ENCODE data around the gene OSTF1. TPM values are rescaled to one million over a fixed set of nuclear protein-coding genes. Genes with fewer than 3 reads are reported as not detected.

The OSTF1 gene
- total RNA-seq, 1 experiment from 2014 or later, result 49.6 TPM

DNA sequence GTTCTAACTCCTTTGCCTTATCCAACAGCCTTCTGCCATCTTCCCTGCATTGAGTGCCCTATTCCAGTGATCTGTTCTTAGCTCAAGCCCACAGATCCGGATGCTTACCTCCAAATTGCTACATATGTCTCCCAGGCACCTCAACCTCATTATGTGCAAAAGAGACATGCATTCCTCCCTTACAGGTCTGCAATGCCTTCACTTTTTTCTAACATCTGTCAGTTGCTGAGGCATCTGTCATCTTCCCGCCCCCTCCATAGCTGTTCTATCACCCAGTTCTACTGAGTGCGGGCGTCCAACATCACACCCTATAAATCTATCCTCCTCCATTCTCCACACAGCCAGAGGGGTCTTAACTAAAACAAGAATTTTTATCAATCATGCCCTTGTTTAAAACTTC, 20.4 kb upstream of the OSTF1 start:
- H3K4me1 ChIP-seq, result peaks cover 18% of the 10 kb centered on the region
- peaks cover 20% of the 10 kb centered on the region for H3K36me3 ChIP-seq
- H3K27ac ChIP-seq, result no peak overlapping the region
- H3K4me3 ChIP-seq, result no peak overlapping the region
- no peaks in the 10 kb centered on the region for H3K9me3 ChIP-seq (replicated peaks)
- DNase-seq, result no peak
- H3K27me3 ChIP-seq, result no peaks in the 10 kb centered on the region

DNA sequence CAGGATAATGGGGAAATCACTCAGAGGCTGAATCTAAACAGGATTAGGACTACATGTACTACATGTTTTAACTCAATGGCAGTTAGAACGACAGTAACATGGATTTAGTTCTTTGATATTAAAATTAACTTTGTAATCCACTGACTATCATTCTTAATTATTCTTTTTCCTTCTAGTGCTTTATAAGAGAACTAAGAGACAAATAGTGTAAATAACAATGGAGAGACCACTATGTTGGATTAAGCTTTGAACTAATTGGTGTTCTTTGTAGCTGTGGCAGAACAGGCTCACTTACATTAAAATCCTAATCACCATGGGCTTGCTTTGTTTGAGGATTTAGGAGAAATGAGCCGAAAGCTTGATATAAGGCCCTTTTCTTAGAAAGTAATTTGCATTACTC, 19.1 kb upstream of the OSTF1 start:
- no peak for DNase-seq
- Histone ChIP-seq H3K9me3 (replicated peaks) (no peaks in the 10 kb centered on the region), H3K4me1 (peaks cover 8% of the 10 kb centered on the region), H3K27ac (no peak overlapping the region), H3K36me3 (peaks cover 20% of the 10 kb centered on the region), H3K27me3 (no peaks in the 10 kb centered on the region), H3K4me3 (no peak overlapping the region)

DNA sequence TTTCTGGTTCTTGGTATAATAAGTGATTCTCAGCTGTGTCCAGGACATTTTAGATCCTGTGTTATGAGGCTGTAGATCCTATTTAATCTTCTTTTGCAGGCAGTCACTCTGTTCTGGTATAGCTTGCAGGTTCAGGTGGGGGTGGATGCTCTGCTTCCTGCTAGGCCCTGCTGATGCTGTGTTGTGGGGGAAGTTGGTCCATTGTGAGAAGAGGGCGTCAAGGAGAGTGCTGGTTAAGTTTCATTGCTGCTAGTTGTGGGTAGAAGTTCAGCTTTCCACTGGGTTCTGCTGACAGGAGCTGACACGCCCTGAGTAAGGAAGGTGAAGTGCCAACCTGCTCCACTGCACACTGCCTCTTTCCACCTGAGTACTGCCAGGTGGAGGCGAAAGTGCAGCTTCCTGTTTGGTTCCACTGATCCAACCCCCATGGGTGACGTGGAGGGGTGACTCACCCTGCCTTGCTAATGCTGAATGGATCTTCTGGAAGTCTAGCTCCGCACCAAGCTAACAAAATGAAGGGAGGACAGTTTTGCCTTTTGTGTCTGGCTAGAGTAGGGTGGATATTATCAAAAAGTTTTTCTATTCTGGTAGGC, 16.7 kb upstream of the OSTF1 start:
- Histone ChIP-seq H3K27ac (no peak overlapping the region), H3K36me3 (peaks cover 14% of the 10 kb centered on the region), H3K4me1 (no peaks in the 10 kb centered on the region), H3K27me3 (no peaks in the 10 kb centered on the region), H3K9me3 (replicated peaks) (no peaks in the 10 kb centered on the region), H3K4me3 (no peak overlapping the region)
- no peak for DNase-seq

- DNase-seq, result no peak
- Histone ChIP-seq H3K27ac (no peak overlapping the region), H3K36me3 (peaks cover 9% of the 10 kb centered on the region), H3K27me3 (no peaks in the 10 kb centered on the region), H3K4me1 (no peaks in the 10 kb centered on the region), H3K4me3 (no peak overlapping the region), H3K9me3 (replicated peaks) (no peaks in the 10 kb centered on the region)
Observed at GRCh38 chr9:75072895-75073294, 15.4 kb upstream of the OSTF1 start.

DNA sequence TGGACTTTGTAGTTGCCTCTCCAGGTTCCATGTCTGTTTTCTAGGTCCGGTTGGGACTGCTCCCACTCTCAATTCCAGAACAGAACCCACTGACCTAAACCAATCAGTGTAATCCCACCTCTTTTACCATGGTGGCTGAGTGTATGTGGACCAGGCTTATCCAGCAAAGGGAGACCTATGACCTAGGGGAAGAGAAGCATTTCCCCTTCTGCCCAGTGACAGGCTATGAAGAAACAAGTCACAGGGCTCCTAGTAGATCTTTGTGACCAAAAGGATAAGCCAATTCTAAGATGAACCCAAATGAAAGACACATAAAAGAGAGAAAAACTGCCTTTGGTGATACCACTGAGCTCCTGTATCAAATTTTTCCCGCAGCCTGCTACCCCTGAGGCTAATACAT, 6.7 kb upstream of the OSTF1 start:
- no peaks in the 10 kb centered on the region for H3K9me3 ChIP-seq (replicated peaks)
- H3K27me3 ChIP-seq, result no peaks in the 10 kb centered on the region
- H3K4me1 ChIP-seq, result peaks cover 7% of the 10 kb centered on the region
- H3K27ac ChIP-seq, result no peak overlapping the region
- DNase-seq, result no peak
- H3K4me3 ChIP-seq, result no peak overlapping the region
- peaks cover 18% of the 10 kb centered on the region; the same call in 1 of the 2 replicates for H3K36me3 ChIP-seq

DNA sequence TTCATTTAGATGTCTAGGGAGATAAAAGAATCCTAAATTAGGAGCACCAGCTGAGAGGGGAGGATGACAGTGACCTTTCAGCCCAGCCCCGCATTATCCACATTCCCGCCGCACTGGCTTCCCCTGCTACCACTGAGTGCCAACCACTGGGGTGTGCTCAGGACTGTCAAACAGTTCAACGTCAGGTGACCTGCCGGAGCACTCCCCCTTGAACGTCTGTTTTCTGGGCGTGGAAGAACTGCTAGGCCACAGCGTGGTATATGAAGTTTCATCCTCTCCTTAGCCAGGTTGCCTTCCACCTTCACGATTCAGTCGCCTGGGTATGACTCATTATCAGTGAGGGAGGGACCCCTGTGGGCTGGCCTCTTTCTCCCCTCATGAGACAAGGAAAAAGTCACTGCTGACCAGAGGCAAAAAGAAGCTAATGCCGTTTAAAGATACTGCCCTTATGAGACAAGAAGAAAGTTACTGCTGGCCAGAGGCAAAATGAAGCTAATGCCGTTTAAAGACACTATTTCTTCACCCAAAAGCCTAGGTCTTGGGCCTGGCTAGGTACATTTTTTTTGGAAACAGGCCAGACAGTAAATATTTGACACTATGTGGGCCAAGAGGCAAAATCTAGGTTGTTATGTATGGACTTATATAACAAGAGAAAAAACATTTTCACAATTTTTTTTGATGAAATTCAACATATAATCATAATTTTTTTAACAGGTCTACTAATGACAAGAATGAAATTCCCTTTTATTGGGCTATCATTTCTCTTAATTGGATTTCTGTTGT, 4.9 kb upstream of the OSTF1 start:
- no peaks in the 10 kb centered on the region for H3K9me3 ChIP-seq (replicated peaks)
- H3K27ac ChIP-seq, result no peak overlapping the region
- no peaks in the 10 kb centered on the region for H3K27me3 ChIP-seq
- H3K36me3 ChIP-seq, result peaks cover 18% of the 10 kb centered on the region; the same call in 1 of the 2 replicates
- H3K4me1 ChIP-seq, result peaks cover 7% of the 10 kb centered on the region
- H3K4me3 ChIP-seq, result no peak overlapping the region
- DNase-seq, result no peak

DNA sequence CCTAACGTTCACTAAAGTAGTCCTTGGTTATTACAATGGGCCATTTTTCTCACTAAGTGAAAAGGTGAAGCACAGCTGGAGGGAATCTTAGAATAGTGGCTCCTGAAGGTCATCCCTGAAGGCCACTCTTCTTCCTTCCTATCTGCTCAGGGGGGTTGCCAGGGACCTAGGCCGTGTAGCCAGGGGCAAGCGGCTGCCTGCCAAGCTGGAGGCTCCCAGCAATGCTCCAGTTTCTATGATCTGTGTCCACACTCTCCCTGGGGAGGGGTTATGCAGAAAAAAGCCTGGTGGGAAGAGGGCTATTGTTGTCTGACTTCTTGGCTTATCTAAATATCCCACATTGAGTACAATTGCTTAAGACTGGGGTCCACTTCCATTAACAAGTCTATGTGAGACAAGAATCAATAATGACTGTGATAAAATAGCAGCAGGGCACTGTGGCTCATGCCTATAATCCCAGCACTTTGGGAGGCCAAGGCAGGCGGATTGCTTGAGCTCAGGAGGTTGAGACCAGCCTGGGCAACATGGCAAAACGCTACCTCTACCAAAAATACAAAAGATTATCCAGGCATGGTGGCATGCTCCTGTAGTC, 4.1 kb upstream of the OSTF1 start:
- no peak for DNase-seq
- Histone ChIP-seq H3K27ac (no peak overlapping the region), H3K27me3 (no peaks in the 10 kb centered on the region), H3K9me3 (replicated peaks) (no peaks in the 10 kb centered on the region), H3K4me1 (peaks cover 7% of the 10 kb centered on the region), H3K36me3 (peaks cover 18% of the 10 kb centered on the region; the same call in 1 of the 2 replicates), H3K4me3 (no peak overlapping the region)

- H3K36me3 ChIP-seq, result peaks cover 18% of the 10 kb centered on the region; the same call in 1 of the 2 replicates
- no peaks in the 10 kb centered on the region for H3K27me3 ChIP-seq
- H3K4me3 ChIP-seq, result no peak overlapping the region
- H3K4me1 ChIP-seq, result peaks cover 11% of the 10 kb centered on the region
- no peak overlapping the region for H3K27ac ChIP-seq
- no peaks in the 10 kb centered on the region for H3K9me3 ChIP-seq (replicated peaks)
- DNase-seq, result no peak
Observed at GRCh38 chr9:75085640-75086039, 2.7 kb upstream of the OSTF1 start.

DNA sequence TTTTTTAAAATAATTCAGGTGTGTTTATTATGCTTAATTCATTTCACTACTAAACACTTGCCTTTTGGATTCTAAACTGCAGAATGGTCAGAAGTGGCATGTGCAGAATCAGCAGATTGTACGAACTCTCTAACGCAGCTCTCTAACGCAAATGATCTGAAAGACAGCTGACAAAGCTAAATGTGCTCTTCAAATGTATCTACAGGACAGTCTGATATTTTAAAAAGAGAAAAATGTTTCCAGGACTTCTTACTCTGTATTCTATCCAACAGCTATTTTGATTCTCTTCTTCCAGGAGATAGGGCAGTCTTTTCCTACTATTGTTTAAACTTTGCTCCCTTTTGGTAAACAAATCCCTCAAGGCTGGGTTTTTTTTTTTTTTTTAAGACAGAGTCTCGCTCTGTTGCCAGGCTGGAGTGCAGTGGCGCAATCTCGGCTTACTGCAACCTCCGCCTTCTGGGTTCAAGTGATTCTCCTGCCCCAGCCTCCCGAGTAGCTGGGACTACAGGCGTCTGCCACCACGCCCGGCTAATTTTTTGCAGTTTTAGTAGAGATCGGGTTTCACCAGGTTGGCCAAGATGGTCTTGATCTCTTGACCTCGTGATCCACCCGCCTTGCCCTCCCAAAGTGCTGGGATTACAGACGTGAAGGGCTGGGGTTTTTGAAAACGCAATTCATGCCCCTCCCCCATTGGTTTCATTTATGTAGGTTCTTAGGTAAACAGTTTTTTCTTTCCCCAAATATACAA, 1.6 kb upstream of the OSTF1 start:
- H3K9me3 ChIP-seq (replicated peaks), result no peaks in the 10 kb centered on the region

GRCh38 chr9:75087289-75087823, 958 bp upstream of the OSTF1 start:
- H3K27ac ChIP-seq, result peak overlapping the region; percentile 100
- H3K4me1 ChIP-seq, result peaks cover 11% of the 10 kb centered on the region
- H3K36me3 ChIP-seq, result 0 out of 2 replicates have a peak, but pooled peaks cover 6% of the 10 kb centered on the region
- H3K4me3 ChIP-seq, result peak overlapping the region; percentile 96
- DNase-seq, result peak; percentile 80 to 89
- H3K9me3 ChIP-seq (replicated peaks), result no peaks in the 10 kb centered on the region
- H3K27me3 ChIP-seq, result no peaks in the 10 kb centered on the region

More for the DNA sequence above, 1.6 kb upstream of the OSTF1 start:
- Histone ChIP-seq H3K27me3 (no peaks in the 10 kb centered on the region), H3K27ac (peak overlapping the region; percentile 100), H3K4me3 (peak overlapping the region; percentile 96), H3K36me3 (peaks cover 10% of the 10 kb centered on the region; the same call in 1 of the 2 replicates), H3K4me1 (peaks cover 11% of the 10 kb centered on the region)
- DNase-seq, result peak; percentile 26 to 67

DNA sequence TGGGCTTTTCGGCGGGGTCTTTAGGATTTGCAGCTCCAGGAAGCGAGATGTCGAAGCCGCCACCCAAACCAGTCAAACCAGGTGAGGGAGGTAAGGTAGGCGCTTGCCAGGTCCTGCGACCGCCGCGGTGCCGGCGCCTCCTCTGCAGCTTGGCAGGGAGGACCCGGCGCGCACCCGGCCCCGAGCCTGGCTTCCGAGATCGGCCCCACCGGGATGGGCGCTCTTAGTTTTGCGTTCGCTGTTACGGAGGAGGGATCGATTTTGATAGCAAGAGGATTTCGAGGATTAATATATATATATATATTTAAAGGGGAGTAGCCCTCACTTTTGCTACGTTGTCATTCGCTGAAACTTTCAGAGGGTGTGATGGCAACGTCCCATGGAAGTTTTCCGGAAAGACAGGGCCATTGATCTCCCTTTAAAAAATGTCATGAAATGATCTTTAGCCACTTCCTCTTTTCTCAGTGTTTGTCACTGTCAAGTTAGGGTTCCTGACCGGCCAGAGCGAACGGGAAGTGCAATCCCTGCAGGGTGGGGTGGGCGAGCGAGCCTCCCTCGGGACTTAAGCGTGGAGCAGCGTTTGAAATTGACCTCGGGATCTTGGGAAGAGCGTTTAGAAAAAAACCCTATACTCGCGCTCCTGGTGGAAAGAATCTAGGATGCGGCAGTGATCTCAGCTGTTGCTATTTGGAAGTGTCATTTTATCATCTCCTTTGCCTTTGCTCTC, 495 bp downstream of the OSTF1 start:
- peak overlapping the region; percentile 68 for H3K27ac ChIP-seq

GRCh38 chr9:75089373-75089766, 1.1 kb downstream of the OSTF1 start:
- no peaks in the 10 kb centered on the region for H3K36me3 ChIP-seq
- no peak for DNase-seq
- H3K27ac ChIP-seq, result peak overlapping the region; percentile 68
- H3K4me1 ChIP-seq, result peaks cover 11% of the 10 kb centered on the region
- peak overlapping the region; percentile 96 for H3K4me3 ChIP-seq
- no peaks in the 10 kb centered on the region for H3K27me3 ChIP-seq
- no peaks in the 10 kb centered on the region for H3K9me3 ChIP-seq (replicated peaks)

More for the DNA sequence above, 495 bp downstream of the OSTF1 start:
- H3K4me1 ChIP-seq, result peaks cover 11% of the 10 kb centered on the region
- H3K9me3 ChIP-seq (replicated peaks), result no peaks in the 10 kb centered on the region
- H3K36me3 ChIP-seq, result no peaks in the 10 kb centered on the region
- no peaks in the 10 kb centered on the region for H3K27me3 ChIP-seq
- peak; percentile 74 to 80 for DNase-seq
- H3K4me3 ChIP-seq, result peak overlapping the region; percentile 96

DNA sequence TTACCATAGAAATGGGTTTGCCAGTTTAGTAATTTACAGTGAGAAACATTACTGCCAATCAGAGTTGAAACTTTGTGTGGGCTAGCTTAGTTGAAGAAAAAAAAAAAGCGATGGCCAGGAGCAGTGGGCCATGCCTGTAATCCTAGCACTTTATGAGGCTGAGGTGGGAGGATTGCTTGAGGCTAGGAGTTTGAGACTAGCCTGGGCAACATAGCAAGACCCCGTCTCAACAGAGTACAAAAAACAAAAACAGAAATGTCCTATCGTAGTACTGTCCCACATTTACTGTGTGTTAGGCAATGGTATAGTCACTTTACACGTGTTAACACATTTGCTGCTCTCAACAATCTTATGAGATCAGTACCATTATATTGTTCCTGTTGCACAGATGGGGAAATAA, 2.3 kb downstream of the OSTF1 start:
- Histone ChIP-seq H3K27me3 (no peaks in the 10 kb centered on the region), H3K36me3 (no peaks in the 10 kb centered on the region), H3K4me1 (peaks cover 11% of the 10 kb centered on the region), H3K9me3 (replicated peaks) (no peaks in the 10 kb centered on the region), H3K27ac (no peak overlapping the region), H3K4me3 (no peak overlapping the region)
- no peak for DNase-seq

DNA sequence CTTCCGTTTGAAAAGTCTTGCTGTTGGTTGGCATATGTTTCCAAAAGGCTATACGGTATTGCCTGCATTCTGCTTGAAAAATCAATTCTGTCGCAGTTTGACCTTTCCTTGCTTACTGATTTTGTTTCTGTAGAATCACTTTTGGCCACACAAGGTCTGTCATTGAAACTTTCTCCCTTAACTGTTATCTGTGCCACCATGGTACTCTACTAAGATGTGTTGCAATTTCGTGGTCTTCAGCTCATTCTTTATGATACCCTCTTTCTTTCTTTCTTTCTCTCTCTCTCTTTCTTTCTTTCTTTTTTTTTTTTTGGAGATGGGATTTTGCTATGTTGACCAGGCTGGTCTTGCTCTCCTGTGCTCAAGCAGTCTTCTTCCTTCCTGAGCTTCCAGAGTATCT, 4.5 kb downstream of the OSTF1 start:
- Histone ChIP-seq H3K27ac (no peak overlapping the region), H3K36me3 (no peaks in the 10 kb centered on the region), H3K4me1 (peaks cover 4% of the 10 kb centered on the region; the same call in 1 of the 2 replicates), H3K9me3 (replicated peaks) (no peaks in the 10 kb centered on the region), H3K27me3 (no peaks in the 10 kb centered on the region), H3K4me3 (no peak overlapping the region)
- DNase-seq, result no peak

Data from SJCRH30 (cell line).